DND-41 (cell line): ENCODE measurements around the gene PLD1.

Experiments used
- ATAC-seq: fragments of 200-7000 bp; cut with Tn5 transposase; 3 replicates; pipeline ENCODE4 v1.9.1; 2021; ENCODE audit warnings: low read depth; ENCODE audit not compliant: insufficient read depth
- DNase-seq: peaks from one replicate; pipeline ENCODE4 v3.0.0-alpha.2; 2020
- H2AFZ ChIP-seq: 2 replicates; pipeline ENCODE4 v1.6.0; 2012; ENCODE audit warnings: low read depth, low read length
- H3K27ac ChIP-seq: 2 replicates; pipeline ENCODE4 v1.5.1; 2012; ENCODE audit warnings: low read length, inconsistent platforms
- H3K27me3 ChIP-seq: fragments of 200-600 bp; sonication (generic); 2 replicates; pipeline ENCODE4 v1.6.0; 2012; ENCODE audit warnings: low read length, mild to moderate bottlenecking, inconsistent platforms; ENCODE audit not compliant: insufficient read depth, poor library complexity
- H3K36me3 ChIP-seq: 2 replicates; pipeline ENCODE4 v1.5.1; 2012; ENCODE audit warnings: low read length, inconsistent platforms; ENCODE audit not compliant: insufficient read depth
- H3K4me1 ChIP-seq: 2 replicates; pipeline ENCODE4 v1.5.1; 2012; ENCODE audit warnings: mild to moderate bottlenecking, low read length; ENCODE audit not compliant: insufficient read depth
- H3K4me2 ChIP-seq: 2 replicates; pipeline ENCODE4 v1.6.0; 2012; ENCODE audit warnings: mild to moderate bottlenecking, moderate library complexity, low read length, inconsistent platforms; ENCODE audit not compliant: insufficient read depth
- H3K4me3 ChIP-seq, 2 experiments: fragments of 200-600 bp in 1 of 2; shearing (Covaris generic) in 1 of 2; 2 replicates each; pipeline ENCODE4 v1.5.1; 2012 to 2016; ENCODE audit warnings: inconsistent platforms in 2 of 2, low read length in 2 of 2, mild to moderate bottlenecking in 2 of 2, low read depth in 1 of 2, moderate library complexity in 1 of 2
- H3K79me2 ChIP-seq: 2 replicates; pipeline ENCODE4 v1.6.0; 2012; ENCODE audit warnings: low read length, inconsistent platforms; ENCODE audit not compliant: insufficient read depth
- H3K9ac ChIP-seq: 2 replicates; pipeline ENCODE4 v1.6.0; 2012; ENCODE audit warnings: low read depth, mild to moderate bottlenecking, inconsistent platforms, low read length, moderate library complexity
- H3K9me3 ChIP-seq: 2 replicates; pipeline ENCODE4 v1.5.1; 2012; ENCODE audit warnings: low read length, moderate library complexity, mild to moderate bottlenecking, inconsistent platforms; ENCODE audit not compliant: insufficient read depth, severe bottlenecking
- H4K20me1 ChIP-seq: 2 replicates; pipeline ENCODE4 v1.6.0; 2012; ENCODE audit warnings: low read length; ENCODE audit not compliant: insufficient read depth
- EZH2 ChIP-seq: IDR thresholded peaks from 3 replicates; pipeline ENCODE4 v1.6.1; 2012; ENCODE audit warnings: borderline replicate concordance, low read depth, mild to moderate bottlenecking, moderate library complexity, low read length, inconsistent platforms; ENCODE audit not compliant: severe bottlenecking
- TF ChIP-seq, protein P1 (sequence below): IDR thresholded peaks from 2 replicates; pipeline ENCODE4 v1.5.1; 2012; ENCODE audit warnings: borderline replicate concordance, low read length, moderate library complexity, mild to moderate bottlenecking; ENCODE audit not compliant: poor library complexity, severe bottlenecking; ENCODE audit errors: extremely low read depth

PLD1 gene

GRCh38 chr3:171691485-171691884 lies 118.8 kb downstream of the PLD1 start:
- no peak overlapping the region for H2AFZ ChIP-seq
- H4K20me1 ChIP-seq = no peaks in the 10 kb centered on the region
- peaks cover 5% of the 10 kb centered on the region for H3K27me3 ChIP-seq
- H3K4me2 ChIP-seq = no peak overlapping the region
- no peaks in the 10 kb centered on the region for H3K36me3 ChIP-seq
- no peaks in the 10 kb centered on the region for H3K9me3 ChIP-seq
- no peak overlapping the region for H3K4me3 ChIP-seq
- TF ChIP-seq EZH2 = no peak
- TF ChIP-seq, protein P1, sequence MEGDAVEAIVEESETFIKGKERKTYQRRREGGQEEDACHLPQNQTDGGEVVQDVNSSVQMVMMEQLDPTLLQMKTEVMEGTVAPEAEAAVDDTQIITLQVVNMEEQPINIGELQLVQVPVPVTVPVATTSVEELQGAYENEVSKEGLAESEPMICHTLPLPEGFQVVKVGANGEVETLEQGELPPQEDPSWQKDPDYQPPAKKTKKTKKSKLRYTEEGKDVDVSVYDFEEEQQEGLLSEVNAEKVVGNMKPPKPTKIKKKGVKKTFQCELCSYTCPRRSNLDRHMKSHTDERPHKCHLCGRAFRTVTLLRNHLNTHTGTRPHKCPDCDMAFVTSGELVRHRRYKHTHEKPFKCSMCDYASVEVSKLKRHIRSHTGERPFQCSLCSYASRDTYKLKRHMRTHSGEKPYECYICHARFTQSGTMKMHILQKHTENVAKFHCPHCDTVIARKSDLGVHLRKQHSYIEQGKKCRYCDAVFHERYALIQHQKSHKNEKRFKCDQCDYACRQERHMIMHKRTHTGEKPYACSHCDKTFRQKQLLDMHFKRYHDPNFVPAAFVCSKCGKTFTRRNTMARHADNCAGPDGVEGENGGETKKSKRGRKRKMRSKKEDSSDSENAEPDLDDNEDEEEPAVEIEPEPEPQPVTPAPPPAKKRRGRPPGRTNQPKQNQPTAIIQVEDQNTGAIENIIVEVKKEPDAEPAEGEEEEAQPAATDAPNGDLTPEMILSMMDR = no peak
- H3K79me2 ChIP-seq = no peaks in the 10 kb centered on the region
- no peaks in the 10 kb centered on the region for H3K4me1 ChIP-seq
- DNase-seq (no peak), ATAC-seq (no peak)
- H3K9ac ChIP-seq = no peak overlapping the region
- H3K27ac ChIP-seq = no peak overlapping the region

GRCh38 chr3:171690281-171690680 lies 120.0 kb downstream of the PLD1 start:
- Histone ChIP-seq H4K20me1 (no peaks in the 10 kb centered on the region), H3K36me3 (no peaks in the 10 kb centered on the region), H3K4me3 (no peak overlapping the region), H3K27ac (no peak overlapping the region), H3K79me2 (no peaks in the 10 kb centered on the region), H3K4me2 (no peak overlapping the region), H3K9me3 (no peaks in the 10 kb centered on the region), H3K4me1 (no peaks in the 10 kb centered on the region), H3K9ac (no peak overlapping the region), H3K27me3 (peaks cover 5% of the 10 kb centered on the region), H2AFZ (no peak overlapping the region)
- ATAC-seq (no peak), DNase-seq (no peak)
- TF ChIP-seq EZH2 = no peak
- TF ChIP-seq, protein P1 = no peak

GRCh38 chr3:171688593-171688992 lies 121.7 kb downstream of the PLD1 start:
- TF ChIP-seq, protein P1 = no peak
- TF ChIP-seq EZH2 = no peak
- Histone ChIP-seq H3K36me3 (no peaks in the 10 kb centered on the region), H3K4me3 (no peak overlapping the region), H3K79me2 (no peaks in the 10 kb centered on the region), H2AFZ (no peak overlapping the region), H3K4me1 (no peaks in the 10 kb centered on the region), H3K9me3 (no peaks in the 10 kb centered on the region), H3K27ac (no peak overlapping the region), H3K9ac (no peak overlapping the region), H4K20me1 (no peaks in the 10 kb centered on the region), H3K27me3 (peaks cover 5% of the 10 kb centered on the region), H3K4me2 (no peak overlapping the region)
- no peak for ATAC-seq
- no peak for DNase-seq

GRCh38 chr3:171688002-171688401 lies 122.3 kb downstream of the PLD1 start:
- DNase-seq (no peak), ATAC-seq (no peak)
- Histone ChIP-seq H3K4me2 (no peak overlapping the region), H3K9ac (no peak overlapping the region), H3K4me1 (no peaks in the 10 kb centered on the region), H3K27me3 (peaks cover 8% of the 10 kb centered on the region), H3K9me3 (no peaks in the 10 kb centered on the region), H3K36me3 (no peaks in the 10 kb centered on the region), H3K79me2 (no peaks in the 10 kb centered on the region), H4K20me1 (no peaks in the 10 kb centered on the region), H3K4me3 (no peak overlapping the region), H2AFZ (no peak overlapping the region), H3K27ac (no peak overlapping the region)
- TF ChIP-seq, protein P1 = no peak
- no peak for TF ChIP-seq EZH2
